Sigmoid colon (tissue), 7 donors: ENCODE results near the gene ENTHD1. TPM values are rescaled to one million over a fixed set of nuclear protein-coding genes. Genes with fewer than 3 reads are reported as not detected.

Experiments
- DNase-seq: peaks from one replicate; pipeline ENCODE4 v3.0.0-alpha.2; 2019
- H3K27ac ChIP-seq, 4 donors: fragments of 200-600 bp; sonication (generic); one replicate each; pipeline ENCODE4 v1.5.1; 2016 to 2019; ENCODE audit warnings: mild to moderate bottlenecking in 1 of 4
- H3K27me3 ChIP-seq, 3 donors: fragments of 200-600 bp; sonication (generic); one replicate each; pipeline ENCODE4 v1.5.1; 2019; ENCODE audit warnings: mild to moderate bottlenecking in 1 of 3
- H3K36me3 ChIP-seq, 4 donors: fragments of 200-600 bp; sonication (generic); one replicate each; pipeline ENCODE4 v1.5.1; 2016 to 2019
- H3K4me1 ChIP-seq, 4 donors: fragments of 200-600 bp; sonication (generic); one replicate each; pipeline ENCODE4 v1.5.1; 2017 to 2019
- H3K4me3 ChIP-seq, 4 donors: fragments of 200-600 bp; sonication (generic); one replicate each; pipeline ENCODE4 v1.5.1; 2017 to 2019; ENCODE audit warnings: mild to moderate bottlenecking in 2 of 4, moderate library complexity in 1 of 4
- H3K9me3 ChIP-seq, 4 donors: fragments of 200-600 bp in 3 of 4; sonication (generic) in 3 of 4; one replicate each; pipeline versions ENCODE4 v1.5.1 to v1.6.1; 2013 to 2019
- CTCF ChIP-seq, 4 experiments: fragments of 450-650 bp in 3 of 4; fragments of 200-600 bp in 1 of 4; IDR thresholded peaks; one replicate each; pipeline ENCODE4 v1.5.1; 2016 to 2019; ENCODE audit warnings: antibody characterized with exemption in 4 of 4, mild to moderate bottlenecking in 3 of 4, moderate library complexity in 2 of 4
- EP300 ChIP-seq, 4 donors: sonication (generic); formaldehyde crosslinking; IDR thresholded peaks; one replicate each; pipeline ENCODE4 v1.6.1; 2017; ENCODE audit warnings: antibody characterized with exemption in 4 of 4
- POLR2A ChIP-seq, 2 donors: fragments of 450-650 bp; IDR thresholded peaks; one replicate each; pipeline ENCODE4 v1.6.1; 2016; ENCODE audit warnings: antibody characterized with exemption in 2 of 2, mild to moderate bottlenecking in 2 of 2, moderate library complexity in 2 of 2
- POLR2AphosphoS5 ChIP-seq, 4 donors: sonication (generic); formaldehyde crosslinking; IDR thresholded peaks; one replicate each; pipeline ENCODE4 v1.6.1; 2017; ENCODE audit warnings: antibody characterized with exemption in 4 of 4
- WGBS, 2 donors: extraction: QIAGEN DNeasy Blood & Tissue Kit; methylation state at CpG; one replicate each; pipeline ENCODE4 v1.1.7; 2013; 5-methylcytosine and 5-hydroxymethylcytosine counted together
- intact Hi-C: fragments of 100-400 bp; cut with DNase I; formaldehyde crosslinking; loops from one replicate; pipeline ENCODE4 v1.15.1; 2023
- polyA plus RNA-seq, 3 donors: library from polyadenylated mRNA; stranded (reverse); fragments of 200-250 nt; gene quantifications; one replicate each; pipeline ENCODE4 v1.2.3, GENCODE V29; 2013
- total RNA-seq, 4 donors: library from RNA; depleted of rRNA; stranded (reverse); fragments of >200 nt; gene quantifications; one replicate each; pipeline ENCODE4 v1.1.0, GENCODE V29; 2016
- donor health status: healthy with polysubstance abuse.
- donor health status: Bipolar disorder and iron deficiency.
- donor health status: healthy.

Gene ENTHD1
- total RNA-seq, result not detected
- under 1 TPM in 1 of 3 donors, not detected in 2; 0.09 TPM for polyA plus RNA-seq

- TF ChIP-seq POLR2A (IDR thresholded peaks at IDR 0.05), result no peak
- no peak for TF ChIP-seq POLR2AphosphoS5 (IDR thresholded peaks at IDR 0.05)
- no peak for TF ChIP-seq EP300 (IDR thresholded peaks at IDR 0.05)
- TF ChIP-seq CTCF (IDR thresholded peaks at IDR 0.05), result no peak
- intact Hi-C loops, result no loop called here
- H3K4me1 ChIP-seq, result no peaks in the 10 kb centered on the region
- no peak for DNase-seq
- no peak within 1 kb of the TSS for H3K4me3 ChIP-seq
- H3K36me3 ChIP-seq, result no peaks in the 10 kb centered on the region
- H3K9me3 ChIP-seq, result no peaks in the 10 kb centered on the region
- H3K27ac ChIP-seq, result no peak within 1 kb of the TSS
- WGBS, 2 donors, result 87 to 92% methylated on average over 20 of the region's 20 CpGs
- H3K27me3 ChIP-seq, result peaks cover 0 to 18% (median 0%) of the 10 kb centered on the region in 3 donors
Measured at GRCh38 chr22:39893526-39893925, at the start of gene ENTHD1. Gene ENTHD1 (minus strand): TSS chr22:39893760. CDS start chr22:39887748, 6,012 bp downstream.

GRCh38 chr22:39943337-39943736, 49.8 kb upstream of the ENTHD1 start:
- Histone ChIP-seq H3K27ac (no peak overlapping the region), H3K4me1 (no peaks in the 10 kb centered on the region), H3K9me3 (no peaks in the 10 kb centered on the region), H3K36me3 (no peaks in the 10 kb centered on the region), H3K27me3 (no peaks in the 10 kb centered on the region), H3K4me3 (no peak overlapping the region)
- DNase-seq, result no peak
- WGBS, 2 donors, result 79 to 93% methylated on average over 5 of the region's 5 CpGs
- intact Hi-C loops, result no loop called here
- TF ChIP-seq EP300 (IDR thresholded peaks at IDR 0.05) (no peak), POLR2A (IDR thresholded peaks at IDR 0.05) (no peak), POLR2AphosphoS5 (IDR thresholded peaks at IDR 0.05) (no peak), CTCF (IDR thresholded peaks at IDR 0.05) (no peak)

GRCh38 chr22:39942439-39943230, 49.1 kb upstream of the ENTHD1 start:
- no peak for DNase-seq
- Histone ChIP-seq H3K36me3 (no peaks in the 10 kb centered on the region), H3K4me3 (no peak overlapping the region), H3K27ac (no peak overlapping the region), H3K27me3 (peaks cover 0 to under 1% (median 0%) of the 10 kb centered on the region in 3 donors), H3K9me3 (no peaks in the 10 kb centered on the region), H3K4me1 (no peaks in the 10 kb centered on the region)
- WGBS, 2 donors, result 80 to 82% methylated on average over 8 of the region's 8 CpGs
- intact Hi-C loops, result no loop called here
- TF ChIP-seq POLR2AphosphoS5 (IDR thresholded peaks at IDR 0.05), result no peak
- TF ChIP-seq EP300 (IDR thresholded peaks at IDR 0.05), result no peak
- no peak for TF ChIP-seq POLR2A (IDR thresholded peaks at IDR 0.05)
- no peak for TF ChIP-seq CTCF (IDR thresholded peaks at IDR 0.05)

GRCh38 chr22:39941601-39942000, 48.0 kb upstream of the ENTHD1 start:
- intact Hi-C loops, result no loop called here
- WGBS, 2 donors, result 88 to 90% methylated on average over 2 of the region's 2 CpGs
- H3K27ac ChIP-seq, result no peak overlapping the region

More at GRCh38 chr22:39941601-39942000, 48.0 kb upstream of the ENTHD1 start:
- H3K4me3 ChIP-seq, result no peak overlapping the region
- H3K9me3 ChIP-seq, result no peaks in the 10 kb centered on the region
- TF ChIP-seq EP300 (IDR thresholded peaks at IDR 0.05), result no peak
- TF ChIP-seq CTCF (IDR thresholded peaks at IDR 0.05), result no peak
- TF ChIP-seq POLR2AphosphoS5 (IDR thresholded peaks at IDR 0.05), result no peak
- H3K4me1 ChIP-seq, result no peaks in the 10 kb centered on the region
- no peak for DNase-seq
- peaks cover 0 to 5% (median 0%) of the 10 kb centered on the region in 3 donors for H3K27me3 ChIP-seq
- no peaks in the 10 kb centered on the region for H3K36me3 ChIP-seq
